HG03139 (cell line): Measurements from ENCODE around the gene TEAD1.

Experiments used
- ATAC-seq: cut with Tn5 transposase; IDR thresholded peaks from one replicate; pipeline ENCODE4 v1.9.1; 2021; ENCODE audit not compliant: unreplicated experiment

TEAD1 gene

DNA sequence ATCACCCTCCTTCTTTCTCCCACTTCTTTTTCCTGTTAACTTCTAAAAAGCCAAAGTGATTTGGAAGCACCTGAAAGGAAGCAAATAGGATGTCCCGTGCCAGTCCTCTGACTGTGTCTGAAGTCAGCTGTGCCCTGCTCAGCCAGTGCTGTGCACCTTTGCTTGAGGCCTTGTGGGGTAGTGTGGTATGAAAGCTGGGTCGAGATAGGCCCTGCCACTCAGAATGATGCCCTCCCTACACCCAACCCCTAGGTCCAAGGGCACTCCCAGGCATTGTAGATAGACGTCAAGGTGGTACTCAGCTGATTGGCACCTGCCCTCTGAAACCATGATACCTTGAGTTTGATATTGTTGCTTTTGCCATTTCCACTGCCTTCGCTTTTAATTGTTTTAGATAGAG is 251.3 kb downstream of the TEAD1 start:
- ATAC-seq = no peak

DNA sequence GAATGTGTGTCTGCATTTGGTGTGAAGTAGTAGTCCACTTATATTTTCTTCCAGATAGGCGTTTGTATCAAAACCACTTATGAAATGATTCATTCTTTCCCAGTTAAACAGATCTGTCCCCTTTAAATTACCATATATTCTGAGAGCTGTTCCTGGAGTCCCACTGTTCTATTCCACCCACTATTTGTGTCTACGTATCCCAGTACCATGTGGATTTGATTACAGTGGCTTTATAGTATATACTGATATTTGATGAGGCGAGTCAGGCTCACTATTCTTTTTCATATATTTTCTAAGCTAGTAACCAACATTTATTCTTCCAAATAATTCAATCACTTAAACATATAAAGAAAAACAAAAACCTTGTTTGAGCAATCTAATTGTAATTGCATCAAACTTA is 253.0 kb downstream of the TEAD1 start:
- ATAC-seq = no peak

DNA sequence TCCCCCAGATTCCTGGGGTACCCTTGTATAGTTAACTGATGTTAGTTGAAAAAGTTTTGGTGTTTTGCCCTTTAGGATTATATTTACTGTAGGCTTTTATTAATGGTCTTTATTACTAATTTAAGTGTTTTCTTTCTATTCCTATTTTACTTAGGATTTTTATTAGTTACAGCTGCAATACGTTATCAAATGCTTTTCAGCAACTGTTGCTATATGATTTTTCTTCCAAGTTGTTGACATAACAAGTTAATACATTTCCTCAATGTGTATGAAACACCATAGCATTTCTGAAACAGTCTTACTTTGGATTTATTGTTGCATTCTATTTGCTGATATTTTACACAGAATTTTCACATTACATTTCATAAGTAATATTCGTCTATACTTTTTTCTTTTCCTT is 253.7 kb downstream of the TEAD1 start:
- ATAC-seq = no peak

DNA sequence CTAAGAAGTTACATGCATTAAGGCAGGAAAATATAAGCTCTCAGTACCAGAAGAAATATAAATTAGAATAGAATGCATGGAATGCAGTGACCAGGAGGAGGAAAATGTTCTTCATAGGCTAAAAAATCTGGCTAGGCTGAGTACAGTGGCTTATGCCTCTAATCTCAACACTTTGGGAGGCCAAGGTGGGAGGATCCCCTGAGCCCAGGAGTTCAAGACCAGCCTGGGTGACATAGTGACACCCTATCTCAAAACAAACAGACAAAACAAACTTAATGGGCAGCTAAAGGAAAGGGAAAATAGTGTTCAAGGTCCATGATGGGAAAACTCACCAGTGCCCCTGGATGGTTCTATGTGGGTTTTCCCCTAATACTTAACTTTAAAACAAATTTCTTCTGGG is 256.6 kb downstream of the TEAD1 start:
- ATAC-seq = no peak

DNA sequence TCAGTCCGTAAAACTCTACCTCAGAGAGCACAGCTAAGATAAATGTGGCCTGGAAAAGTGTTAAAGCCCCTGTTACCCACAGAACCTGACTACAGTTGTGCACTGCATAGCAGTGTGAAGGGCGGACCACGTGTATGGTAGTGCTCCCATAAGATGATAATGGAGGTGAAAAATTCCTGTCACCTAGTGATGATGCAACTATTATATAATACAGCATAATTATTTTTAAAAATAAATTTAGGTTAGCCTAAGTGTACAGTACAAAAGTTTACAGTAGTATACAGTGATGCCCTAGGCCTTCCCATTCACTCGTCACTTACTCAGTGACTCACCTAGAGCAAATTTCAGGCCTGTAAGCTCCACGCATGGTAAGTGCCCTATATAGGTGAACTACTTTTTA is 258.3 kb downstream of the TEAD1 start:
- no peak for ATAC-seq

DNA sequence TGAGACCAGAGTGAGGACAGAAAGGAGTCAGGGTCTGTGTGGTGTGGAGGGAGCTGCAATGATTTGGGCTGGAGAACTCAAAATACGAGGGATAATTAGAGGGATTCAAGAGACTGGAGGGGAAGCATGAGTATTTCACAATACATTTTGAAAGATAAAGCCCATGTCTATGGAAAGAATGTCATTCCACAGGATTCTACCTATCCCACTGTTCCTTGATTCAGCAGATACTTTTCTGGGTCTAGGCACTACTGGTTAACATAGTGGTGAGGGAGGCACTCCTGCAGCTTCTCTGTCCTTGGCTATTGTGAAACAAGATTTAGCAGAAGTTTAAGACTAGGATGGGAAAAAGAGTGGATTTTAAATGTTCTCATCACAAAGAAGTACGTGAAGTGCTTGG is 262.0 kb downstream of the TEAD1 start:
- ATAC-seq = no peak

DNA sequence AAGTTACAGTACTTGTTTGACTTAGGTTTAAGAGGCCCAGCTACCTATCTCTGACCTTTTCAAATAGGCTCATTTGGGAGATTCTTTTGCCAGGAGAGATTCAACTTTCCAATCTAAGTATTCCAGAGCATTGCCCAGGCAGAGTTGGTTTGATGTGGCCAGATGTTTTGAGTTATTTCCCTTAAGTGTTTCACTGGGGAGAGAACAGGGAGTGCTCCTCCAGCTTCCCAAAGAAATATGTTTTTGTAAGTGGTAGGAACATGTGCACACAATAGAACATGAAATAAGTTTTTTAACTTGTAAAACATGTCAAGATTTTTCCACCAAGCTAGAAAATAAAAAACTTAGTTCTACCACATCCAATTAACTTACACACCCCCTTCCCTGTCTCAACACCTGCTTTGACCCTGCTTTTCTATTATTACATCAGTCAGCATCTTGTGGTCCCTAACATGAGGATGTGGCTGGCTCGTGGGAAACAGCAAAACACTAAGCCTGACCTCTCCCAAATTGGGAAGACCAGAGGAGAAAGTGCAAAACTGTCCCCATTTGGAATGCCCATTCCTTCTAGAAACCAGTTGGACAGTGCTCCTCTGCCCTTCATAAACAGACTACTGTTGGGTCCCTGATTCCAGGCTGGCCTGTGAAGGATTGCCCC is 264.5 kb downstream of the TEAD1 start:
- no peak for ATAC-seq

DNA sequence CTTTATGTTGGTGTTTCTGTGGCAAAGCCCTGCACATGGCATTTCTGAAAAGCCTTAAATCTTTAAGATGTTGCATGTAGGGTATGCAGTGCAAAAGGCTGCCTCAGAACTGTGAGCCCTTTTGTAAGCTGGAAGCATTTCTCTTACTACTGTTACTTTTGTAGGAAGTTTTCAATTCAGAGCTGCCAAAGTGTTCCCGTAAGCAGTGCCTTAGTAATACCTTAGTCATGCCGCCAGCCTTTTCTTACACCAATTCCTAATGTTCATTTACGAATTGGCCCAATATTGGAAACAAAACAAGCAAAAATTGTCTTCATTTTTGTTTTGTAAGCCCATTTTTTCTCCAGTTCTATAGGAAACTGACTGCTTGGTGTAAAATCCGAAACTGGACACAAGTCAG is 267.4 kb downstream of the TEAD1 start:
- no peak for ATAC-seq

DNA sequence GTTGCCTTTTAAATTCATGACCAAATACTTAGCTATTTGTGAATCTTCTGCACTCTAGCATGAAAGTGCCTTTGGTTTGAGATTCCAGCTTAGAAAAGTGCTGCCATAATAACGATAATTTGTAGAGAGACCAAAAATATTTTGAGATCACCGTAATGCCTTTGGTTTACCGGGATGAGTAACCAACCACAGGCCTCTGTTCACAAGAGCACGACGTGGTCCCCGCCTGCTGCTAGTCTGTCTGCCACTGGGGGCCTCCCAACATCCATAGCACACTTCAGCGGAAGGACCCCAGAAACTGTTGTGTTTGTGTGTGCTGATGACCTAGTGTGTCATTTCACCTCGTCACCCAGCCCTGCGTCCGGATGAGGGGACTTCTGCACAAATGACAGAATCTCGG is 267.9 kb downstream of the TEAD1 start:
- no peak for ATAC-seq

DNA sequence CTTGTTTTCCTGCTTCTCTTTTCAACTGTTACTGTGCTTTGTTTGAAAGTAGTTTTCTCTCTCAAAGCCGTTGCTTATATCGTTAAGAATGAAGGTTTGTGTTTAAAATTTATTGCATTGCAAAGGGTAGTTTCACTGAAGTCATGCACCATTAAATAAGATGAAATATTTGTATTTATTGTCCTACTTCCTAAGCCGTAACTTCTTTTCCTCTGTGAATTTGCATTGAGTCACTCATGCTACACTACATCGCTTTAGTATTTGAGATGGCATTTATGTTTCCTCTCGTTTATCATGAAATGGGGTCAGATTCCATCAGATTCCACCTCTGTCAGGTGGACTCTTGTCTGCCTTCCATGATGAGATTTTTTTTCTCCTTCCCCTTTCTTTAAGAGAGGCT is 269.1 kb downstream of the TEAD1 start:
- no peak for ATAC-seq

DNA sequence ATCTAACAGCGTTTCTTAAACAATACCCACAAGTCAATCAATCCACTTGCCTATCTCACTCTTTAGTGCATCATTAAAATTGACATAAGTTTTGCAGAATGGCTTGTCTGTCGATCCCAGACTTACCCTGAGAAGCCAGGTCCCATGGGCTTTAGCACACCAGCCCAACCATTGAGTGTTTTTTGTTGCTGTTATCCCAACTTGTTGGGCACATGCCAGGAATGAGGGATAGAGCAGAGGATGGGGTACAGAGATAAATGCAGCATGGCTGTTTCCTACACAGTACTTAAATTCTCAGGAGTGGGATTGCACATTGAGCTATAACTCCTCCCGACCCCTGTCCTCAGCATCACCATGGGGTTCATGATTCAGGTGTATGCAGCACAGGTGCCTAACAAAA is 270.7 kb downstream of the TEAD1 start:
- no peak for ATAC-seq

DNA sequence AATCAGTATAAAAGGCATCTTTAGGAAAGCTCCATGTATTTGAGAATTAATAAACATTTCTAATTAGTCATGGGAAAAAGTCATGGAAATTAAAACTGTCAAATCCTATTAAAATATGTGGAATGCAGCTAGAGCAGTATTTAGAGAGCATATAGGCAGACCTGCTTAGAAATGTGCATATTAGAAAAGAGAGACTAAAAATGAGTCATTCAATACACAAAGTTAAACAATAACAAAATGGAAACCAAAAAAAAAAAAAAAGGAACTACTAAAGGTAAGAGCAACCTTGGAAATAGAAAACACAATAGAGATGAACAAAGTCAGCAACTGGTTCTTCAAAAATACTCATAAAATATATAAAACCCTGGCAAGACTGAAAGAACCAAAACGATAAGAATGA is 275.2 kb downstream of the TEAD1 start:
- no peak for ATAC-seq

DNA sequence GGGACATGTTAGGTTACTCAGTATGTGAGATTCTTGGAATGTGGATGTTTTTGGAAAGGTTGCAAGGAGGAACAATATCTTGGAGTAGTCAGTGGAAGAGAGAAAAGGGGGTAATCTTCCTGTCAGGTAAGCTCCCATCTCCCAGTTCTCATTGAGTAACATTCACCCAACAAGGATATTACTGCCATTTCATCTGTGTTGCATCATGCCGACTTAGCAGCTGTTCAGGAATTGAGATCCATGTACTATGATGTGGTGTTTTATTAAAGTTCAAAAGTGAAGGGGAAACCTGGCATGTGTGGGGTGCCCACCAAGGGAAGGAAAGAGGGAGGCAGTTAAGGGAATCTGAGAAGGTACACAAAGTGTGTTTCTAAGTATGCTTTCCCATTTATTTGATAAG is 276.4 kb downstream of the TEAD1 start:
- ATAC-seq = no peak

DNA sequence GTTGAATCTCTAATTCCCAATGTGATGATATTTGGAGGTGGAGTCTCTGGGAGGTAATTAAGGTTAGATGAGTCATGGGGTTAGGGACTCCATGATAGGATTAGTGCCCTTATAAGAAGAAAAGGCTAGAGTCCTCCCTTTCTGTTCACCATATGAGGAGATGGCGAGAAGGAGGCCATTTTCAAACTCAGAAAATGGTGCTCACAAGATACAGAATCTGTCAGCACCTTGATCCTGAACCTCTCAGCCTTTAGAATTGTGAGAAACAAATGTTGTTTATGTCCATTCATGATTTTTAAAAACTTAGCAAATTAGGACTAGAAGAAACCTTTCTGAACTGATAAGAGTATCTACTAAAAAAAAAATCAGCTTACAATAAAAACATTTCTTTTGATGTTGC is 277.2 kb downstream of the TEAD1 start:
- no peak for ATAC-seq

DNA sequence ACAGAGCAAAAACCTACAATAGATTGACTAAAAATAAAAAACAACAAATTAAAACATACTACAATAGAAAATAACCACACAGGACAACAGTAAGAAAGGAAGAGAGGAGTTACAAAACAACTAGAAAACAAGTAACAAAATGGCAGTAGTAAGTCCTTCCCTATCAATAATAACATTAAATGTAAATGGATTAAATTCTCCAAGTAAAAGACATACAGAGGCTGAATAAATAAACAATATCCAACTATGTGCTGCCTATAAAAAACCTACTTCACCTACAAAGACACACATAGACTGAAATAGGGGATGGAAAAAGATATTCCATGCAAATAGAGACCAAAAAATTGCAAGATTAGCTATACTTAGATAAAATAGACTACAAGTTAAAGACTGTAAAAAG is 277.9 kb downstream of the TEAD1 start:
- no peak for ATAC-seq

DNA sequence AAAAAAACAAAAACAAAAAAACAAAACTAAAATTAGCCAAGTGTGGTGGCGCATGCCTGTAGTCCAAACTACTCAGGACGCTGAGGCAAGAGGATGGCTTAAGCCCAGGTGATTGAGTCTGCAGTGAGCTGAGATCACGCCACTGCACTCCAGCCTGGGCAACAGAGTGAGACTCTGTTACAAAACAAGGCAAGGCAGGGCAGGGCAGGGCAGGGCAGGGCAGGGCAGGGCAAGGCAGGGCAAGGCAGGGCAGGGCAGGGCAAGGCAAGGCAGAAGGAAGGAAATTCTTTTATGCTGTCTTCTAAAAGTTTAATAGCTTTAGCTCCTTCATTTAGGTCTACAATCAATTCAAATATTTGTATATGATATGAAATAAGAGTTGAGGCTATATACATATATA is 284.8 kb downstream of the TEAD1 start:
- no peak for ATAC-seq

DNA sequence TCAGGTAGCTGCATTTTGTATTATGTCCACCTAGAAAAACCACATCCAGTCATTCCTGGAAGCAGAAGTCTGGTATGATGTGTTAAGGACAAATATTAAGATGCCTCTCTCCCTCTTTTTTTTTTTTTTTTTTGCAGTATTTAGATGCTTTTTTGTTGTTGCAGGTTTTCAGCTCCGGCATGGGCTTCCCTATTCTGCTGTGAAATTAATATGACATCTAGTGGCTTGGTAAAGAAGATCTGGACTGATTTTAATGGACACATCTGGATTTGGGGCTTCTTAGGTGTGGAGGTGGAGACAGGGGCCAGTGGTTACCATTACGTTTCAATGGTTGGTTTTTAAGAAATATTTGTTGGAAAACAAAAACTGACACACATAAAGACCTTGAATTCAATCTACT is 287.4 kb downstream of the TEAD1 start:
- ATAC-seq = no peak

DNA sequence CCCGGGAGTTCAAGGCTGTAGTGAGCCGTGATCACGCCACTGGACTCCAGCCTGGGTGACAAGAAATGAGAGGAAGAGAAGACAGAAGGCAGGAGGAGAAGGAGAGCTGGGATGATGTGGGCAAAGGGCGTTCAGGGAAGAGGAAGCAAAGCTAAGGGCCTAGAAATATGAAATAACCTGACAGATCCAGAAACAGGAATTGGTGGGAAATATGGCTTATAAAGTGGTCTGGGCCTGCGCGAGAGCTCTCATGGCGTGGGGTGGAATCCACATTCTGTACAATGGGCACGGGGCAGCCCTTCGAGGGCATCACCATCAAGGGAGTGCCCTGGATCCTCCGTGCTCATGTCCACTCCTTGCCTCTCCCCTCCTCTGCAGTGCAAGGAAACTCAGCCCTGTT is 288.1 kb downstream of the TEAD1 start:
- no peak for ATAC-seq

DNA sequence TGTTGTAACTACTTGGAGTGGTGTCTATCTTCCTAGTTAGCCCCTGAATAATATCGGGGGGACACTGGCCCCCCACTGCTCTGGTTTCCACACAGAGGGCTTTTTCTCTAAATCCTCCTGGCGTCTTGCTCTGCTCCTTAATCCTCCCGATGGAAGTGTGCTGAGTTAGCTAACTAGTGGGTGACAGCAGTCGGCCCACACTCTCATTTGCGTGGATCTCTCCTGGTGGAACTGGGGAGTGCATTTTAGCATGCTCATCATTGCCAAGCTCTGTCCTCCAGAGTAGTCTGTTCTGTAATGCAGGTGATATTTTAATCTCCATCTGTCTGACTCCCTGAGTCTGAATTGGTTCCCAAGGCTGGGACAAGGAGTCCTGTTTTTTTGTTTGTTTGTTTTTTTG is 288.8 kb downstream of the TEAD1 start:
- ATAC-seq = no peak

DNA sequence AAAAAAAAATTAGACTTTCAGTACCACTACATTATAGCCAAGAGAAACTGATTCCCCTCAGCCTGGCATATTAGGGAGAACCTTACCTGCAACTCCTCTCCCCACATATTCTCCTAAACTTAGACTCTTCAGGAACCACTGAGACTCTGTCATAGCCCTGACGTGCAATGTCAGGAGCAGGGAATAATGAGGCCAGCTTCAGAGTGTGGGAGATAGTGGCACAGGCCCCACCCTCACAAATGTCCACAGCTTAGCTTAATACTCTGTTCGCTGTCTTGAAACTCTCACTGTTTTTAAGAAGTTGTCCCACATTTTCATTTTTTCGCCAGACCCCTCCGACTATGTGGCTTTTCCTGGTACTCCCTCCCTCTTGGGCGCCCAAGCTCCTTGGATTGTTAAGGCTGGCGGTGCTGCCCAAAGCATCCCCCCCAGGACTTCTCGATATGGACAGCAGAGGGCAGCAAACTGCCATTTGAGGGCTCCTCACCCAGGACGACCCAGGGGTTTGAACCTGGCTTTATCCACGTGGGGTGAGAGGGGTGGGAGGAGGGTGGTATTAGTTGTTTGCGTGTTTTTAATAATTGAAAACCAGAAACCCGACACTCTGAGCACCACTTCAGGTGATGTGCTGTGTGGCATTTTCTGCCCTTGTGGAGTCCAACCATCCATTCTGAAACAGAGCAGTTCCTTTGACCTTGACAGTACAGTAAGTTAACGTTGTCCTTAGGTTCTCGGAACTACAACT is 289.7 kb downstream of the TEAD1 start:
- peak; percentile 67 for ATAC-seq

DNA sequence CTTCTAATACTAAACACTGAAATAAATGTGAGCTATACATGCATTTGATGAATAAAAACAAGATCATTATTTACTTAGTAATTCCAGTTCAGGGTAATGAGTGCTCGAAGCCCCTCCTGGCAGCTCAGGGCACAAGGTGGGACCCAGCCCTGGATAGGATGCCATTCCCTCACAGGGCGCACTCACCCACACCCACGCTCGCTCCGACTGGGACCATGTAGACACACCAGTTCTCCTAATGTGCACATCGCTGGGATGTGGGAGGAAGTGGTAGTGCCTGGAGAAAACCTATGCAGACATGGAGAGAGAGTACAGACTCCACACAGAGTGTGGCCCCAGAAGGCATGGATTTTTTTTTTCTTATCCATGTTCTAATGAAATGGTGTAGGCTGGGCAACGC is 290.4 kb downstream of the TEAD1 start:
- ATAC-seq = no peak

DNA sequence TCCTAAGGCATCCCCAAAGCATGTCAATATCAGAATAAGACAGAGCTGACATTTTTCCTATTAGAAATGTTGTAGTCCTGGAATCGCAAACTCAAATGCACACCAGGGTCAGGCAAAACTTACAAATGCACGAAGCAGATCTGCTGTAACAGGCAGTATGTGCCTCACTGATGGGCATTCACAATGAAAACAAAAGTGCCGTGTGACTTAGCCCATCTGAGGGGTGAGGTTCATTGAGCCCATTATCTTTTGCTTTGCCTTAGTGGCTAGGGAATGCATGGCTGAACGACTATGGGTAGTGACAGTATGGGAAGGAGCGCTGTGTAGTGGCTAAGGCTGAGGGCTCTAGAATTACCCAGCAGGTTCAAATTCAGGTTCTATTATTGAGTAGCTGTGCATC is 291.8 kb downstream of the TEAD1 start:
- ATAC-seq = no peak

DNA sequence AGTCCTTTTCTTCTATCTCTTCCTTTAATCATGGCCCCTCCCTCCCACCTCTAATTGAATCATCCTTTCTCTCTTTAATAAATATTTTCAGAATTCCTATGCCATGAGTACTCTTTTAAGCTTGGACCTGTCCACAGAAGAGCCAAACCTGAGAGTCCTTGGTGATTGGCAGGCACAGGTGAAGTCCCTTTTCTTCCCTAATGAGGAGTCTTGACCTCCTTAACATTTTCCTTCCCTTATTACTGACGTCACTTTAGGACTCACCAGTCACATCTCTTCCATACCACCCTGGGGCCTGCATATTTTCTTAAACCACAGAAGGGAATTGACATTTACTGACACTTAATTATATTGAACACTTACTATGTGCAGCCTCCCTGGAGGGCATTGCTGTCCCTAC is 293.9 kb downstream of the TEAD1 start:
- ATAC-seq = no peak
